Bone marrow (tissue), 2 donors: ENCODE results near the gene DDT.
"Not testable (repeated sequence)": the region's sequence is repeated elsewhere in the genome, so short reads cannot be mapped to it uniquely, and the experiment has no call there.

Source experiments
- DNase-seq, 2 donors: peaks; one replicate each; lab custom pipeline; 2025; lab: John Stamatoyannopoulos, UW

The DDT gene

GRCh38 chr22:23974345-23974744, at the start of gene DDT:
DDT (minus strand) TSS chr22:23974441; CDS start chr22:23974414, 27 bp downstream.
- not testable (repeated sequence) for DNase-seq

DNA sequence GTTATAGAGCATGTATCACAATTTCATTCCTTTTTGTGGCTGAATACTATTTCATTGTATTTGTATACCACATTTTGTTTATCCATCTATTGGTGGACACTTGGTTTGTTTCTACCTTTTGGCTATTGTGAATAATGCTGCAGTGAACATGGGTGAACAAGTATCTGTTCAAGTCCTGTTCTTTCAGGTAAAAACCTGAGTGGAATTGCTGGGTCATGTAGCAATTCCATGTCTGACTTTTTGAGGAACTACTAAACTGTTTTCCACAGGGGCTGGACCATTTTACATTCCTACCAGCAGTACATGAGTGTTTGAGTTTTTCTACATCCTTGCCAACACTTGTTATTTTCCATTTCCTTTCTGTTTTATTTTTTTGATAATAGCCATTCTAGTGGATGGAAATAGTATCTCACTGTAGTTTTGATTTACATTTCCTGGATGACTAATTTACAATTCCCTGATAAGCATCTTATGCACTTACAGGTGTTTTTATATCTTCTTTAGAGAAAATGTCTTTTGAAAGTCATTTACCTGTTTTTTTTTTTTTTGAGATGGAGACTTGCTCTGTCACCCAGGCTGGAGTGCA, 49.1 kb upstream of the DDT start:
- no peak for DNase-seq

DNA sequence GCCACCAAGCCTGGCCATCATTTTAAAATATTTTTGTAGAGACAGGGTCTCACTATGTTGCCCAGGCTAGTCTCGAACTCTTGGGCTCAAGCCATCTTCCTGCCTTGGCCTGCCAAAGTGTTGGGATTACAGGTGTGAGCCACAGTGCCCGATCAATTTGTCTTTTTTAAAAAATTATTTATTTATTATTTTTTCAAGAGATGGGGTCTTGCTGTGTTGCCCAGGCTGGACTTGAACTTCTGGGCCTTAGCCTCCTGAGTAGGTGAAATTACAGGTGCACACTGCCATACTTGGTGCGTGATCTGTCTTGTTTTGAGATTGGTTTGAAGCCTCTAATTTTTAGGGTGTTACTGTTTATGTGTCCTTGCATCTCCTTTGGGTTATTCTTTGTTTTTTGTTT, 47.1 kb upstream of the DDT start:
- no peak for DNase-seq

GRCh38 chr22:24016156-24016555, 41.9 kb upstream of the DDT start:
- DNase-seq = no peak

DNA sequence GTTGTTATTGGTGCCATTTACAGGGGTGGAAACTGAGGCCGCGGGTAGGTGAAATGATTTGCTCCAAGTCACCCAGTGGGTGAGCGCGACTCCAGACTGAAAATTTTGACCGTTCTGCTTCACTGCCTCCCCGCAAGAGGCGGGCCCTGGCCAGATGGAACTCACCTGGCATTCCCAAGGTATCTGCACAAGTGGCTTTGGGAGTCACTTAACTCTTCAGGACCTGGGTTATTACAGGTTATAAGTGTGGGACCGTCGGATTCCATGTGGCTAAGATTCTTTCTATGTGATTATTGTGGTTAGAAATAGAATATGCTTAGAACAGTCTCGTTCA, 37.5 kb upstream of the DDT start:
- no peak for DNase-seq

DNA sequence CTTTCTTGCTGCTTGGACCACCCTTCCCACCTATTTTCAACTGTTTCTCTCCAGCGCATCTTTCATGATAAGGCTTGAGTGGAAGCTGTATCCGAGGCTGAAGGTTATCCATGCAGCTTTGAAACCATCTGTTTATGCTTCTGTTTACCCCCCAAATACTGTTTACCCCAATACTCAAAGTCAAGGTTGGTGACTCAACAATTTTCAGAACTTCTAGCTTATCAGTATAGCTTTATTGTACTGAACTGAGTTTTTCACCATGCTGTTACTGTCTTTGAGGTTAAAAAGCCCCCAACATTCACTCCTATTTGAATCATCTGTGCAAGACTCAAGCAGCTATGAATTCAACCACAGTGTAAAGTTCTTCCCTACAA, 35.8 kb upstream of the DDT start:
- no peak for DNase-seq

DNA sequence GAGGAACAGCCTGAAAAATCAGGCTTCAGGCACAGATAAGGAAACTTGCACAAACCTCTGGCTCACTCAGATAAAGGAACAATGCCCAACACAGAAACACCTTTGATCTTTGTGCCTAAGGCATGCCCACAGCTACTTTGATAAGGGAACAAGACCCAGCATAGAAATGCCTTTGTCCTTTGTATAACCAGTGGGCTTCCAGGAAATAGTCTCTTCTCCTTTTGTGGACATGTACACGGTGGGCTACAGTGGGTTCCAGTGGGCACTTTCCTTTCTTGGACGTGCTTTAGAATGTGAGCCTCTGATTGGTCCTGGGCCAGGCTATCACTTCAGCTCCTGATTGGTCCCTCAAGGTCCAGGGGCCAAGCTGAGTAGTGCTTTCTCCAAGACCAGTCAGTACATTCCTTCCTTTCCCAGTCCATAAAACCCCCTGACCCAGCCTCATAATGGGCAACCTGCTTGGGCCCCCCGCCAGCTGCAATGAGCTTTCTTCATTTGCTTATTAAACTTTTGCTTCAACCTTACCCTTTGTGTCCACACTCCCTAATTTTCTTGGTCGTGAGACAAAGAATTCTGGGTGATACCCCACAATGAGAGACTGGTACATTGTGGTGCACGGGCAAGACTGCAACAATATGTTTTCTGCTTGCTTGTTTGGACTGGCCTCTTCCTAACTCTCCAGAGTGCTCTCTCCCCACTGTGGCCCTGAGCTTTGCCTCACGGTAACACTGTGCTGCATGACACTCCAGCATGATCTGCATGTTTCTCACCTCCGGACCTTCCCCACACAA, 35.2 kb upstream of the DDT start:
- no peak for DNase-seq

DNA sequence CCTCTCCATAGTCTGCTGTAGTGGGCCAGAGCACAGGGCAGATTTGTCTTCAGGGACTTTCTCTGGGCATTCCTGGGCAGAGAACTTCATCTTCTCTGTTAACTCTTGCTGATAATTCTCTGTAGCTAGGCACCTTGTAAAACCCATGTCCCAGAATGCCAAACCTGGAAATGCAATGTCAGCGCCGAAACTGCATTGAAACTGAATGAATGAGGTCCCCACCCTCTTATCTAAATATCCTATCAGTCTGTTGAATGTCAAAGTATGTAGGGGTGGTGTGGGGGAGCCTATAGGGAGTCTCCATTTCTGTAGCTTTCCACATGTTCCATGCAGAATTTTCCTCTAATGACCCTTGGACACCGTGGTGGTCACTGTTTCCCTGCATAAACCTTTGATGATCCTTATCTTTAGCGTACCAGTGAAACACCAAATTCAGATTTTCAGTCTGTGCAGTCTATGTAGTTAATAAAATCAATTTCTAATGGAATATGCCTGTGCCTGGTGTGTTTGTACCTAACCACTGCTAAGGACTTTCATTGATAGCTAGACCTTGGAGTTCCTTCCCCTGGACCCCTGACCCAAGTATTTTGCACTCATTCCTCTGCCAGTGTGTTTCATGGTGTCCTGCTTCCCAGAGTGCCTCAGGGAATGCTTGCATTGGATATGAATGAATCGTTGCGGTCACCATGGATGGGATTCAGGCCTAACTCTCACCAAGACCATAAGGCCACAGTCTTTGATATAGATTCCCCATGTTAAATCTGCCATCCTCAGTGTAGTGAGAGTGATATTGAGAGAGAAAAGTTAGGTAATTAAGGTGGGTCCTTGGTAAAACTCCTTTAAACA, 34.4 kb upstream of the DDT start:
- no peak for DNase-seq

- no peak for DNase-seq
These were observed 33.7 kb upstream of the DDT start for GRCh38 chr22:24008022-24008283.

- no peak for DNase-seq
These were observed 33.2 kb upstream of the DDT start for GRCh38 chr22:24007253-24008021.

GRCh38 chr22:24006914-24007214, 32.6 kb upstream of the DDT start:
- no peak for DNase-seq

DNA sequence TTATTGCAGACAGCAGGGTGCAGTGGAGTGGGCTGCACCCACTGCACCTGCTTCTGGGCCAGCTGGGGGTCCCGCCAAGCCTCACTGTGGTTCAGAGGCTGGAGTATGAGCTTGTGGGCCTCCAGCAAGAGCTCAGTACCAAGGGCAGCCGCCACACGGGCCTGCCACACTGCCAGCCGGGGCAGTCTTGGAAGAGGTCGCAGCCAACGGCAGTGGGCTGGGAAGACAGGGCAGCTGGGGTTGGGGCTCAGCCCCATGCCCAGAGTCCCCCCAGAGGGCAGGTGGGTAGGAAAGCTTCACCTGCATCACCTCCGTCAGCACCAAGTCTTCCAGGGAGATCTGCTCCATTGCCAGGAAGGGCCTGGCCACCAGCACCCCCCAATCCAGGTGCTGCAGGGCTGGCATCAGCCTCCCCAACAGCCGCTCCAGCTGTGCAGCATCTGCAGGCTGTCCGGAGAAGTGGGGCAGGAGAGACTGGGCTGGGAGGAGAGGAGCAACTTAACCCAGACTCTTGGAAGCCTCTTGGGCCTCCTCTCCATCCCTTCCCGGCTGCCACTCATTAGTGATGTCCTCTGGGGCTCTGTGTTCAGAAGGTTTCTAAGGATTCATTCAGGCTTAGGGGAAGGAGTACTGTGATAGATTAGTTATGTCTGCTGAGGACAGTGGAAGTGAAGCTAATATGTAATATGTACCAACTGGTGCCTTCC, 32.1 kb upstream of the DDT start:
- no peak for DNase-seq

GRCh38 chr22:24005201-24005600, 31.0 kb upstream of the DDT start, which contains the start of gene GSTT4:
GSTT4 (minus strand) TSS chr22:24005453; CDS start chr22:24005356, 97 bp downstream.
- DNase-seq = no peak

- DNase-seq = no peak
These were observed 29.6 kb upstream of the DDT start for GRCh38 chr22:24003887-24004286.

- DNase-seq = no peak
These were observed 28.6 kb upstream of the DDT start for GRCh38 chr22:24002851-24003250.

DNA sequence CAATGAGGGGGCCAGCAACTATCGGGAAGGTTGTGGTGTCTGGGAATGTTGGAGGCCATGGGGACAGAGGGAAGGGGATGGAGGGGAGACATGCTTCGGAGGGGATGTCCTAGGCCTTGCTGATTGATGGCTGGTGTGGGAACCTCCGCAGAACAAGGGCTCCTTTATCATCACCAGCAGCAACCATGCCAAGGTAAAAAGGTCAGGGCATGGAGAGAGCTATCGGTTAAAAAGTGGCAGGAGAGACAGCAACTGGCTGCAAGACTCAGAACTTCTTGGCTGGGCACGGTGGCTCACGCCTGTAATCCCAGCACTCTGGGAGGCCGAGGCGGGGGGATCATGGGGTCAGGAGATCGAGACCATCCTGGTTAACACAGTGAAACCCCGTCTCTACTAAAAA, 28.0 kb upstream of the DDT start:
- no peak for DNase-seq

- no peak for DNase-seq
These were observed 27.1 kb upstream of the DDT start for GRCh38 chr22:24001314-24001713.

DNA sequence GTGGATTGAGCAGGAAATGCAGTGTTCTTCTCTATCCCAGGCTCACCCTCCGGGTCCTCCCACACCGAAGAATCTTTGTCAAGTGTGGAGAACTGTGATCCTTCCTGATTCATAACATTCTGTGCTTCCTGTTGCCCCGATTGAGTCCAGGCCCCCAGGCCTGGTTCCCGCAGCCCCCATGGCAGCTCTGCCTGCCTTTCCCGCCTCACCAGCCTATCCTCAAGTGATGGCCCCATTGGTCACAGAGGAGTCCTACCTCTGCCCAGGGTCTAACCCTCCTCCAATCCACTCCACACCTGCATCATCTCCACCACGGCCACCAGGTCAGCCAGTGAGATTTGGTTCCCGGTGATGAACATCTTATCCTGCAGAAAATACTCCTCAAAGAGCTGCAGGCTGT, 25.5 kb upstream of the DDT start:
- not testable (repeated sequence) for DNase-seq

DNA sequence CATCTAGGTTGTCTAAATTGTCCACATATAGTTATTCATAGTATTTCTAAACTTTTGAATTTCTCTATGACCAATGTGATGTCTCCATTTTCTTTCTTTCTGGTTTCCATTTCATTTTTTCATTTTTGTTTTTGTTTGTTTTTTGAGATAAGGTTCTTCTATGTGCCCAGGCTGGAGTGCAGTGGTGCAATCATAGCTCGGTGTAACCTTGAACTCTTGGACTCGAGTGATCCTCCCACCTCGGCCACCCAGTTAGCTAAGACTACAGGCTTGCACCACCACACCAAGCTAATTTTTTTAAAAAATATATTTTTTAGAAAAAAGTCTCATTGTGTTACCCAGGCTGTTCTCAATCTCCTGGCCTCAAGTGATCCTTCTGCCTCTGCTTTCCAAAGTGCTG, 22.9 kb upstream of the DDT start:
- DNase-seq = no peak

GRCh38 chr22:23993581-23994177, 19.4 kb upstream of the DDT start:
- not testable (repeated sequence) for DNase-seq

DNA sequence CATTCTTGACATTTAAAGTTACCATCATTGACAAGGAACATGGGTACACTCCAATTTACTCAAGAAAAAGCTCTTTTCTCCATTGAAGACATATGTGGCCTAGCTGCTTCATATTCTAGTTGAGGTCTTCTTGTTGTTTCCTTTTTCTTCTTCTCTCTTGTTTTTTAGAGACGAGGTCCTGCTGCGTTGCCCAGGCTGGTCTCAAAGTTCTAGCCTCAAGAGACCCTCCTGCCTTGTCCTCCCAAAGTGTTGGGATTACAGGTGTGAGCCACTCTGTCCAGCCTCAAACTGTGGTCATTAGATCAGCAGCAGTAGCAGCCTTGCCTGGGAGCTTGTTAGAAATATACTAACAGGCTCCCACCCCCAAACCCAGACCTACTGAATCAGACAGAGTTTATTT, 18.8 kb upstream of the DDT start:
- not testable (repeated sequence) for DNase-seq
